Gastroesophageal sphincter (tissue), 4 donors: ENCODE measurements around the gene SINHCAF. TPM values are rescaled to one million over a fixed set of nuclear protein-coding genes. Genes with fewer than 3 reads are reported as not detected.

Source experiments
- ATAC-seq: fragments of 150-250 bp; one replicate; pipeline ENCODE4 v1.9.1; 2016; ENCODE audit warnings: mild to moderate bottlenecking, moderate library complexity
- H3K27ac ChIP-seq, 4 donors: fragments of 200-600 bp; sonication (generic) in 3 of 4; 1 replicate in 3 of 4; 2 replicates in 1 of 4; pipeline ENCODE4 v1.5.1; 2016 to 2019
- H3K27me3 ChIP-seq: fragments of 200-600 bp; sonication (generic); one replicate; pipeline ENCODE4 v1.5.1; 2019
- H3K36me3 ChIP-seq, 2 donors: fragments of 200-600 bp; sonication (generic); one replicate each; pipeline ENCODE4 v1.5.1; 2019; ENCODE audit warnings: control low read depth in 1 of 2
- H3K4me1 ChIP-seq, 3 donors: fragments of 200-600 bp; sonication (generic); 1 replicate in 2 of 3; 2 replicates in 1 of 3; pipeline ENCODE4 v1.5.1; 2016 to 2019; ENCODE audit warnings: control low read depth in 2 of 3
- H3K4me3 ChIP-seq, 2 donors: fragments of 200-600 bp; sonication (generic); one replicate each; pipeline ENCODE4 v1.5.1; 2019; ENCODE audit warnings: mild to moderate bottlenecking in 1 of 2, moderate library complexity in 1 of 2
- H3K9me3 ChIP-seq, 3 donors: fragments of 200-600 bp; sonication (generic); one replicate each; pipeline ENCODE4 v1.5.1; 2017 to 2019; ENCODE audit warnings: control low read depth in 2 of 3
- EP300 ChIP-seq: sonication (generic); formaldehyde crosslinking; IDR thresholded peaks from one replicate; pipeline ENCODE4 v1.6.1; 2017; ENCODE audit warnings: antibody characterized with exemption, mild to moderate bottlenecking
- POLR2A ChIP-seq, 2 donors: fragments of 450-650 bp; IDR thresholded peaks; one replicate each; pipeline ENCODE4 v1.6.1; 2017; ENCODE audit warnings: antibody characterized with exemption in 2 of 2, mild to moderate bottlenecking in 2 of 2, moderate library complexity in 1 of 2
- POLR2AphosphoS5 ChIP-seq: sonication (generic); formaldehyde crosslinking; IDR thresholded peaks from one replicate; pipeline ENCODE4 v1.6.1; 2017; ENCODE audit warnings: antibody characterized with exemption
- WGBS, 2 donors: methylation state at CpG; one replicate each; pipeline ENCODE4 v1.1.5; 2018; ENCODE audit warnings: low coverage in 1 of 2; 5-methylcytosine and 5-hydroxymethylcytosine counted together
- total RNA-seq, 4 donors: library from RNA; depleted of rRNA; stranded (reverse); fragments of >200 nt; gene quantifications; one replicate each; pipeline ENCODE4 v1.1.0, GENCODE V29; 2016
- TF ChIP-seq, protein P1 (sequence below), 4 experiments: fragments of 200-600 bp in 2 of 4; fragments of 450-650 bp in 2 of 4; sonication (generic) in 1 of 4; IDR thresholded peaks; one replicate each; pipeline ENCODE4 v1.5.1; 2017 to 2019; ENCODE audit warnings: antibody characterized with exemption in 4 of 4, mild to moderate bottlenecking in 2 of 4, moderate library complexity in 2 of 4

The SINHCAF gene
- total RNA-seq, 4 donors from 2014 or later = 21.7 to 67.8 (median 25.8) TPM

DNA sequence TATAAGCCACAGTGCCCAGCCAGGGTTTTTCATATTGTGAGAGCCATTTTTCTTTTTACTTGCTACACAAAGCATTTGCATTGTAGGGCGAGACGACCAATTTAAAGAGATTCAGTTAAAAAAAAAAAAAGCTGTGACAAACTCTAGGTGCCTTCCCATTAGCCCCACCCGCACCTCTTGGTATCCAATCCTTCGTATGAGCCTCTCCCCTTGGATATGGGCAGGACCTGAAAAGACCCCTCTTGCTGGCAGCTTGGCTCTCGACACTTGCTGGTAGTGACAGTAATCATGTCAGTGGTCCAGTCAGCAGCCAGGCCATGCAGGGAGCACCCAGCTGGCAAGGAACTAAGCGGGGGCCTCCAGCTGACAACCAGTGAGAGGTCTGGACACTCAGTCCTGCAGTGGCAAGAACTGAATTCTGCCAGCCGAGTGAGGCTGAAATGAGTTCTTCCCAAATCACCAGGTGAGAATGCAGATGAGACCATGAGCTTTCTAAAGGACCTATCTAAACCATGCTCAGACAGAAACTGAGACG lies 46.5 kb downstream of the SINHCAF start:
- Histone ChIP-seq H3K27ac (peak overlapping the region in 1 of 4 donors; percentile 29), H3K36me3 (peaks cover 0 to 39% of the 10 kb centered on the region in 2 donors), H3K4me1 (peaks cover 0 to 10% (median 0%) of the 10 kb centered on the region in 3 donors), H3K4me3 (no peak overlapping the region), H3K27me3 (no peaks in the 10 kb centered on the region), H3K9me3 (no peaks in the 10 kb centered on the region)
- 92 to 93% methylated on average over 6 to 7 of the region's 8 CpGs for WGBS, 2 donors
- TF ChIP-seq POLR2AphosphoS5 (no peak), EP300 (no peak), POLR2A (IDR thresholded peaks at IDR 0.05) (no peak)
- TF ChIP-seq, protein P1, sequence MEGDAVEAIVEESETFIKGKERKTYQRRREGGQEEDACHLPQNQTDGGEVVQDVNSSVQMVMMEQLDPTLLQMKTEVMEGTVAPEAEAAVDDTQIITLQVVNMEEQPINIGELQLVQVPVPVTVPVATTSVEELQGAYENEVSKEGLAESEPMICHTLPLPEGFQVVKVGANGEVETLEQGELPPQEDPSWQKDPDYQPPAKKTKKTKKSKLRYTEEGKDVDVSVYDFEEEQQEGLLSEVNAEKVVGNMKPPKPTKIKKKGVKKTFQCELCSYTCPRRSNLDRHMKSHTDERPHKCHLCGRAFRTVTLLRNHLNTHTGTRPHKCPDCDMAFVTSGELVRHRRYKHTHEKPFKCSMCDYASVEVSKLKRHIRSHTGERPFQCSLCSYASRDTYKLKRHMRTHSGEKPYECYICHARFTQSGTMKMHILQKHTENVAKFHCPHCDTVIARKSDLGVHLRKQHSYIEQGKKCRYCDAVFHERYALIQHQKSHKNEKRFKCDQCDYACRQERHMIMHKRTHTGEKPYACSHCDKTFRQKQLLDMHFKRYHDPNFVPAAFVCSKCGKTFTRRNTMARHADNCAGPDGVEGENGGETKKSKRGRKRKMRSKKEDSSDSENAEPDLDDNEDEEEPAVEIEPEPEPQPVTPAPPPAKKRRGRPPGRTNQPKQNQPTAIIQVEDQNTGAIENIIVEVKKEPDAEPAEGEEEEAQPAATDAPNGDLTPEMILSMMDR (IDR thresholded peaks at IDR 0.05) = no peak
- no peak for ATAC-seq

GRCh38 chr12:31278832-31279231 lies 47.1 kb downstream of the SINHCAF start:
- Histone ChIP-seq H3K4me1 (peaks cover 0 to 10% (median 0%) of the 10 kb centered on the region in 3 donors), H3K9me3 (no peaks in the 10 kb centered on the region), H3K4me3 (no peak overlapping the region), H3K27ac (no peak overlapping the region), H3K27me3 (no peaks in the 10 kb centered on the region), H3K36me3 (peaks cover 0 to 33% of the 10 kb centered on the region in 2 donors)
- ATAC-seq = no peak
- TF ChIP-seq, protein P1 (IDR thresholded peaks at IDR 0.05) = no peak
- TF ChIP-seq POLR2AphosphoS5 = no peak
- no peak for TF ChIP-seq POLR2A (IDR thresholded peaks at IDR 0.05)
- TF ChIP-seq EP300 = no peak
- 15 to 17% methylated on average over 1 of the region's 1 CpG for WGBS, 2 donors

DNA sequence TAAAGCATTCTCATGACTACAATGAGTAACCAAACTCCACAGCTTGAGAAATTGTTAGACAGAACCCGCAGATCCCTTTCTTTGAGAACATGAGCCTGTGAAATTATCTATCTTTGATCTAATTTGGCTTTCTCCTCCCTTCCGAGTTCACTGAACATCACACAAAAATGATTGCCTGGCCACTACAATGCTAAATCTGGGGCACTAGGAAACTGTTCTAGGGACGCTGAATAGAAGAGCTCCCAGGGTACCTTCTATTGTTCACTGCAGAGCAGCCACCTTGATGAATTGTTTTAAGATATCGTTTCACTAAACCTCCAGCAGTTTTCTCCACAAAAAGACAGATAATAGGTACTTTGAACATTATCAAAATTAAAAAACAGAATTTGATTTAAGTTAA lies 47.5 kb downstream of the SINHCAF start:
- Histone ChIP-seq H3K27me3 (no peaks in the 10 kb centered on the region), H3K27ac (no peak overlapping the region), H3K4me1 (peaks cover 0 to 10% (median 0%) of the 10 kb centered on the region in 3 donors), H3K36me3 (peaks cover 0 to 29% of the 10 kb centered on the region in 2 donors), H3K4me3 (no peak overlapping the region), H3K9me3 (no peaks in the 10 kb centered on the region)
- no peak for ATAC-seq
- TF ChIP-seq EP300 = no peak
- no peak for TF ChIP-seq POLR2AphosphoS5
- TF ChIP-seq POLR2A (IDR thresholded peaks at IDR 0.05) = no peak
- TF ChIP-seq, protein P1 (IDR thresholded peaks at IDR 0.05) = no peak
- 54 to 57% methylated on average over 1 to 4 of the region's 4 CpGs for WGBS, 2 donors

DNA sequence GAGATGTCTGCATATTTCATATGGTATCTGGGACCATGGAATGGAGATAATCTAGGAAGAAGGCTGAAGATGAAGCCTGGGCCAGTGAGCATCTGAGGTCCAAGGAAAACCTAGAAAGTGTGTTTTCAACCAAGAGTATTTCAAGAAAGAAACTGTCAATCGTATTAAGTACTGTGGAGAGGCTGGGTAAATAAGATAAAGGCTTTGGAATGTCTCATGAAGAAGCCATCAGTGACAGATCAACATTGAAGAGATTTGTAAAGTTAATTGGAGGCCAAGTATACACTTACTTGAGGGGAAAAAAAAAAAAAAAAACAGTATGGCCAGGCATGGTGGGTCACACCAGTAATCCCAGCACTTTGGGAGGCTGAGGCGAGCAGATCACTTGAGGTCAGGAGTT lies 48.9 kb downstream of the SINHCAF start:
- H3K4me3 ChIP-seq = no peak overlapping the region
- no peak for TF ChIP-seq POLR2AphosphoS5
- TF ChIP-seq, protein P1 (IDR thresholded peaks at IDR 0.05) = no peak
- TF ChIP-seq EP300 = no peak
- no peak for TF ChIP-seq POLR2A (IDR thresholded peaks at IDR 0.05)
- H3K27me3 ChIP-seq = no peaks in the 10 kb centered on the region
- peaks cover 0 to 10% (median 0%) of the 10 kb centered on the region in 3 donors for H3K4me1 ChIP-seq
- H3K27ac ChIP-seq = no peak overlapping the region
- WGBS, 2 donors = 91 to 95% methylated on average over 2 of the region's 2 CpGs
- peaks cover 0 to 15% of the 10 kb centered on the region in 2 donors for H3K36me3 ChIP-seq
- no peak for ATAC-seq
- no peaks in the 10 kb centered on the region for H3K9me3 ChIP-seq

DNA sequence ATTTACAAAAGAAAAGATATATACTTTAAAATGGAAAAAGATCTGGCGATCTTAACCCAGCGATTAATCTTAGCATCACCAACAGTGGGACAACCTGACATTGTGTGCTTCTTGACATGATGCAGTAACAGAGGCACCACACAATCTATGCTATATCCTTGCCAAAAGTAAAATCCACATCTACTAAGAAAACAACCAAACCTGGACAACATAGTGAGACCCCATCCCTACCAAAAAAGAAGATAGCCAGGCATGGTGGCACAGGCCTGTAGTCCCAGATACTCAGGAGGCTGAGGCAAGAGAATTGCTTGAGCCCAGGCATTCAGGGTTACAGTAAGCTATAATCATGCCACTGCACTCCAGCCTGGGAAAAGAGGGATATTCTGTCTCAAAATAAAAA lies 50.5 kb downstream of the SINHCAF start:
- Histone ChIP-seq H3K36me3 (peaks cover 0 to 13% of the 10 kb centered on the region in 2 donors), H3K27me3 (no peaks in the 10 kb centered on the region), H3K4me1 (peaks cover 0 to 10% (median 0%) of the 10 kb centered on the region in 3 donors), H3K4me3 (no peak overlapping the region), H3K27ac (no peak overlapping the region), H3K9me3 (no peaks in the 10 kb centered on the region)
- no peak for ATAC-seq
- WGBS, 2 donors = 82 to 100% methylated on average over 2 of the region's 2 CpGs
- TF ChIP-seq POLR2AphosphoS5 (no peak), POLR2A (IDR thresholded peaks at IDR 0.05) (no peak), EP300 (no peak)
- TF ChIP-seq, protein P1 (IDR thresholded peaks at IDR 0.05) = no peak
